K562 (cell line): ENCODE measurements around the gene BGLAP. TPM values are rescaled to one million over a fixed set of nuclear protein-coding genes. Genes with fewer than 3 reads are reported as not detected.

Experiments used
- ATF1 ChIP-seq, 2 experiments: fragments of 450-650 bp in 1 of 2; IDR thresholded peaks; 2 replicates each; pipeline ENCODE4 v1.6.1; 2016; ENCODE audit warnings: missing compliant biosample characterization in 1 of 2, missing genetic modification characterization in 1 of 2
- BCOR ChIP-seq: fragments of 450-650 bp; IDR thresholded peaks from 2 replicates; pipeline ENCODE4 v1.6.1; 2016
- CBFA2T2 ChIP-seq: fragments of 450-650 bp; conservative IDR thresholded peaks from 2 replicates; pipeline ENCODE4 v1.6.1; 2017; ENCODE audit warnings: mild to moderate bottlenecking
- E2F3 ChIP-seq: fragments of 250-450 bp; sonication (Bioruptor Pico); IDR thresholded peaks from 2 replicates; pipeline ENCODE4 v1.4.0; 2020; ENCODE audit warnings: mild to moderate bottlenecking
- MEF2A ChIP-seq: IDR thresholded peaks from 2 replicates; pipeline ENCODE4 v1.6.1; 2011; ENCODE audit warnings: low read depth, mild to moderate bottlenecking, low read length, moderate library complexity; ENCODE audit not compliant: control insufficient read depth
- MIER1 ChIP-seq: fragments of 450-650 bp; IDR thresholded peaks from 2 replicates; pipeline ENCODE4 v1.6.1; 2016; ENCODE audit warnings: antibody characterized with exemption, mild to moderate bottlenecking, low read depth
- PML ChIP-seq: IDR thresholded peaks from 2 replicates; pipeline ENCODE4 v1.6.1; 2012; ENCODE audit warnings: low read length, inconsistent platforms
- SIX5 ChIP-seq, 2 experiments: IDR thresholded peaks; 2 replicates each; pipeline ENCODE4 v1.6.1; 2011; ENCODE audit warnings: low read length in 2 of 2, borderline replicate concordance in 1 of 2, low read depth in 1 of 2, mild to moderate bottlenecking in 1 of 2, moderate library complexity in 1 of 2; ENCODE audit not compliant: insufficient read depth in 1 of 2
- SMARCE1 ChIP-seq: fragments of 450-650 bp; IDR thresholded peaks from 2 replicates; pipeline ENCODE4 v1.7.1; 2016; ENCODE audit warnings: mild to moderate bottlenecking
- ZNF134 ChIP-seq: fragments of 250-450 bp; sonication (Bioruptor Pico); conservative IDR thresholded peaks from 2 replicates; pipeline ENCODE4 v1.4.0; 2020
- ZNF316 ChIP-seq: fragments of 450-650 bp; IDR thresholded peaks from 2 replicates; pipeline ENCODE4 v1.6.1; 2016
- ZNF583 ChIP-seq: fragments of 250-450 bp; sonication (Bioruptor Pico); IDR thresholded peaks from 2 replicates; pipeline ENCODE4 v1.4.0; 2020
- ZNF77 ChIP-seq: fragments of 250-450 bp; sonication (Bioruptor Pico); IDR thresholded peaks from 2 replicates; pipeline ENCODE4 v1.5.0; 2020
- polyA plus RNA-seq, 8 experiments: library from polyadenylated mRNA; depleted of rRNA in 4 of 8; stranded (reverse) in 5 of 8; unstranded in 3 of 8; fragments of >200 nt; fragmentation: Nextera tagmentation in 2 of 8; fragmentation: Illumina TruSeq in 1 of 8; extraction: Ambion mirVana in 2 of 8; extraction: Trizol in 1 of 8; gene quantifications; 2 replicates each; pipeline versions ENCODE4 v1.2.1 to v1.2.3, GENCODE V29; 2011 to 2014; ENCODE audit warnings: inconsistent platforms in 1 of 8, missing spikeins in 1 of 8
- total RNA-seq, 7 experiments: library from RNA; depleted of rRNA in 6 of 7; stranded (reverse); fragments of >200 nt in 6 of 7; fragmentation: Illumina TruSeq in 2 of 7; extraction: Trizol in 2 of 7; gene quantifications; 2 replicates each; pipeline versions ENCODE4 v1.2.1 to v1.2.3, GENCODE V29; 2011 to 2021; ENCODE audit warnings: low replicate concordance in 1 of 7
- TF ChIP-seq, protein P1 (sequence below): IDR thresholded peaks from 3 replicates; pipeline ENCODE4 v1.6.1; 2011; ENCODE audit warnings: borderline replicate concordance, mild to moderate bottlenecking, moderate library complexity; ENCODE audit not compliant: insufficient read length; ENCODE audit errors: extremely low read depth
- TF ChIP-seq, protein P2 (sequence below): fragments of 250-450 bp; sonication (Bioruptor Pico); IDR thresholded peaks from 2 replicates; pipeline ENCODE4 v1.5.0; 2021; ENCODE audit warnings: mild to moderate bottlenecking, moderate library complexity
- TF ChIP-seq, protein P3 (sequence below), 2 experiments: fragments of 450-650 bp in 1 of 2; sonication (generic) in 1 of 2; formaldehyde crosslinking in 1 of 2; IDR thresholded peaks in 1 of 2; conservative IDR thresholded peaks in 1 of 2; 2 replicates each; pipeline versions ENCODE4 v1.6.1 to v1.8.1; 2016 to 2023; ENCODE audit warnings: mild to moderate bottlenecking in 2 of 2, moderate library complexity in 2 of 2, inconsistent platforms in 1 of 2, missing genetic modification reagents in 1 of 2
- TF ChIP-seq, protein P4 (sequence below): fragments of 450-650 bp; IDR thresholded peaks from 2 replicates; pipeline ENCODE4 v1.6.1; 2016; ENCODE audit warnings: borderline replicate concordance

Gene BGLAP
- total and polyA plus RNA-seq, 9 of the 15 experiments (the other 6 are each of a cell fraction or from before 2014, with no cell fraction given), result 0.15 to 1.4 (median 0.28) TPM; not detected in 3

DNA sequence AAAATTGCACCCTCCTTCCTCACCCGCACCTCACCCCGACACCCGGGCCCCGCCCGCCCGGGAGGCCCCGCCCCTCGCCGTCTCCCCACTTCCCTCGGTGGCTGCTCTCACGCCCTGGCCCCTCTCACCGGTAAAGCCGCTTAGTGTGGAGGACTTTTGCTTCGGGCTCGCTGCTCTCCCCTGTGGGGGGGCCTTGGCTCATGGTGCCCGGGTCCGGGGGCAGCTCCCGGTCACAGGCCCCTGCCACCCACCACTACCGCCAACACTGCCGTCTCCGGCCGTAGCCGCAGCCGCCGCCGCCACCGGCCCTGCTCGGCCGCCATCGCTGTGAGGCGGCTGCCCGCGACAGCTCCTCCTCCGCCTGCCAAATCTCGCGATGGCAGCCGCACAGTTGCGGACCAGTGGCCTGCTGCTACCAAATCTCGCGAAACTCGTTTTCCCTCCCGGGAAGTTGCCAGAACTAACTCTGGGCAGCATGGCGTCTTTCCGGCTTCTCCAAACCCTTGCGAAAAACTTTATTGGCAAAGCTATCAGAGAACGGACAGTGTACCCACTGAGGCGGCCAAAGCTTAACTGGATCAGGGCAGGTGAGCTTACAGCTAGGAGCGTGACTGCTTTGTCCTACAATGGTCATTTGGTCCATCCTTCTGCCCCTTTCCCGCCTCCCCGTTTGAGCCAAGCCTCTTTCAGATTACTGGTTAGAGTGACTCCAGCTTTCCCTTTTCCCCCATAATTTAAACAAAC is 40.7 kb downstream of the BGLAP start, which contains the start of gene SMG5 (continued):
- TF ChIP-seq SIX5 (IDR thresholded peaks at IDR 0.05; ENCODE audit: borderline replicate concordance in 1 of 2, insufficient read depth in 1 of 2, low read depth in 1 of 2, low read length in 2 of 2) (peak; percentile 81 to 92), ZNF316 (no peak), ZNF583 (CRISPR knock-in tag) (peak; percentile 12; the same call in 1 of the 2 replicates), CBFA2T2 (no peak), ATF1 (CRISPR knock-in tag; IDR thresholded peaks at IDR 0.05) (no peak), ATF1 (tag; IDR thresholded peaks at IDR 0.05) (peak; percentile 90), ZNF134 (CRISPR knock-in tag) (peak; percentile 56; the same call in 1 of the 2 replicates), SMARCE1 (no peak), MIER1 (no peak), ZNF77 (CRISPR knock-in tag) (no peak), BCOR (no peak), E2F3 (CRISPR knock-in tag) (peak; percentile 88; the same call in 1 of the 2 replicates), PML (0 out of 2 replicates have a peak, but pooled peaks have one; percentile 72), MEF2A (peak; percentile 67)
- TF ChIP-seq, protein P1, sequence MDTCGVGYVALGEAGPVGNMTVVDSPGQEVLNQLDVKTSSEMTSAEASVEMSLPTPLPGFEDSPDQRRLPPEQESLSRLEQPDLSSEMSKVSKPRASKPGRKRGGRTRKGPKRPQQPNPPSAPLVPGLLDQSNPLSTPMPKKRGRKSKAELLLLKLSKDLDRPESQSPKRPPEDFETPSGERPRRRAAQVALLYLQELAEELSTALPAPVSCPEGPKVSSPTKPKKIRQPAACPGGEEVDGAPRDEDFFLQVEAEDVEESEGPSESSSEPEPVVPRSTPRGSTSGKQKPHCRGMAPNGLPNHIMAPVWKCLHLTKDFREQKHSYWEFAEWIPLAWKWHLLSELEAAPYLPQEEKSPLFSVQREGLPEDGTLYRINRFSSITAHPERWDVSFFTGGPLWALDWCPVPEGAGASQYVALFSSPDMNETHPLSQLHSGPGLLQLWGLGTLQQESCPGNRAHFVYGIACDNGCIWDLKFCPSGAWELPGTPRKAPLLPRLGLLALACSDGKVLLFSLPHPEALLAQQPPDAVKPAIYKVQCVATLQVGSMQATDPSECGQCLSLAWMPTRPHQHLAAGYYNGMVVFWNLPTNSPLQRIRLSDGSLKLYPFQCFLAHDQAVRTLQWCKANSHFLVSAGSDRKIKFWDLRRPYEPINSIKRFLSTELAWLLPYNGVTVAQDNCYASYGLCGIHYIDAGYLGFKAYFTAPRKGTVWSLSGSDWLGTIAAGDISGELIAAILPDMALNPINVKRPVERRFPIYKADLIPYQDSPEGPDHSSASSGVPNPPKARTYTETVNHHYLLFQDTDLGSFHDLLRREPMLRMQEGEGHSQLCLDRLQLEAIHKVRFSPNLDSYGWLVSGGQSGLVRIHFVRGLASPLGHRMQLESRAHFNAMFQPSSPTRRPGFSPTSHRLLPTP, result no peak
- TF ChIP-seq, protein P2, sequence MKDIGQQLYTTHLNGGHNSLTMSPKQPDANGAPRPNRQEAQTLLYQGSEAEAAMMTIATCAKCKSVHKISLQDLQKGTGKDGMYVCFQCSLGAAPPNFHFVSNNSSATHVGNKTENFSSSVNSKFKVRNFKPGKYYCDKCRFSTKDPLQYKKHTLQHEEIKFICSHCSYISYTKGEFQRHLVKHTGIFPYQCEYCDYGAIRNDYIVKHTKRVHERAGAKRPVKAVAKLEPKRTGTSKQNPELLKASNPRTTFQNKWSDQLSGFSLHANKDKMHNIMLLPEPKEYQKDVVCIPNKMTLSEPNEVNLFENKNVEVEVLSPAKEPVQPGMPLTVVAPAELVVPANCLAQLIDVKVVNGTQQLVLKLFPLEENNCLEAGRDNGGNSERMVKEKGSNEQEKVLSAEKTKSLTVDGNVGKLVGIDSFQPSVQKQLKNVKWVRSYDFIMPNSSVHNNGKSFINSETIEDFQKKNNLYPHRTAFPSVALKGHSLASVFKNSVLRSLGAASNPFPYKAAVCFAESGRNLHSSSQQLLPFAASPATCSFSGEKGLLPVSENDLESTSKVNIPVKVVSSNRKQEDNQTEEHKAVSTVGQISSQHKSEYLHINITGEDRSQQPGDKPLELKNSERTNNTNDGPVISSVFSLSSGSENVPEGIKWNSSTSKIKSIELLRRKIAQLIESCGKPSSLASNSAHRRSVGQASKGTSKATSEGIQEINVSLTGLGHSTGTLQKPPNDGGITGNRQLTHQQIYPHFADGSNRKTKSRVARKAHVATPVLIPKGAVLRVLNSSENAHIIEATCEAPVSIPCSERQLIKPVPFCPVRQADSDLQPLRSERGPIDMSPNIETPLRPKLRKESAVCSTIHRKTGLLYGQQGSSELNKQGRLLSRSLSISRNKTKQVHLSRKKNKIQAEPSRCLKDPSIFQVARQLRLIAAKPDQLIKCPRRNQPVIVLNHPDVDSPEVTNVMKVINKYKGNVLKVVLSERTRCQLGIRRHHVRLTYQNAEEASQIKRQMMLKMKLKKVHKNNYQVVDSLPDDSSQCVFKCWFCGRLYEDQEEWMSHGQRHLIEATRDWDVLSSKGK (CRISPR knock-in tag), result no peak
- TF ChIP-seq, protein P3, sequence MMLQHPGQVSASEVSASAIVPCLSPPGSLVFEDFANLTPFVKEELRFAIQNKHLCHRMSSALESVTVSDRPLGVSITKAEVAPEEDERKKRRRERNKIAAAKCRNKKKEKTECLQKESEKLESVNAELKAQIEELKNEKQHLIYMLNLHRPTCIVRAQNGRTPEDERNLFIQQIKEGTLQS (IDR thresholded peaks at IDR 0.05), result no peak
- TF ChIP-seq, protein P3 (CRISPR knock-in tag; conservative IDR thresholded peaks at IDR 0.05), result peak; percentile 60; the same call in 1 of the 2 replicates
- TF ChIP-seq, protein P4, sequence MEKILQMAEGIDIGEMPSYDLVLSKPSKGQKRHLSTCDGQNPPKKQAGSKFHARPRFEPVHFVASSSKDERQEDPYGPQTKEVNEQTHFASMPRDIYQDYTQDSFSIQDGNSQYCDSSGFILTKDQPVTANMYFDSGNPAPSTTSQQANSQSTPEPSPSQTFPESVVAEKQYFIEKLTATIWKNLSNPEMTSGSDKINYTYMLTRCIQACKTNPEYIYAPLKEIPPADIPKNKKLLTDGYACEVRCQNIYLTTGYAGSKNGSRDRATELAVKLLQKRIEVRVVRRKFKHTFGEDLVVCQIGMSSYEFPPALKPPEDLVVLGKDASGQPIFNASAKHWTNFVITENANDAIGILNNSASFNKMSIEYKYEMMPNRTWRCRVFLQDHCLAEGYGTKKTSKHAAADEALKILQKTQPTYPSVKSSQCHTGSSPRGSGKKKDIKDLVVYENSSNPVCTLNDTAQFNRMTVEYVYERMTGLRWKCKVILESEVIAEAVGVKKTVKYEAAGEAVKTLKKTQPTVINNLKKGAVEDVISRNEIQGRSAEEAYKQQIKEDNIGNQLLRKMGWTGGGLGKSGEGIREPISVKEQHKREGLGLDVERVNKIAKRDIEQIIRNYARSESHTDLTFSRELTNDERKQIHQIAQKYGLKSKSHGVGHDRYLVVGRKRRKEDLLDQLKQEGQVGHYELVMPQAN, result peak; percentile 65; the same call in 1 of the 2 replicates
